Measurements from ENCODE around the gene OPN1MW3. TPM values are rescaled to one million over a fixed set of nuclear protein-coding genes. Genes with fewer than 3 reads are reported as not detected.
"Not testable (repeated sequence)": the region's sequence is repeated elsewhere in the genome, so short reads cannot be mapped to it uniquely, and the experiment has no call there.

The OPN1MW3 gene
- total and polyA plus RNA-seq, 4 donors = not detected

DNA sequence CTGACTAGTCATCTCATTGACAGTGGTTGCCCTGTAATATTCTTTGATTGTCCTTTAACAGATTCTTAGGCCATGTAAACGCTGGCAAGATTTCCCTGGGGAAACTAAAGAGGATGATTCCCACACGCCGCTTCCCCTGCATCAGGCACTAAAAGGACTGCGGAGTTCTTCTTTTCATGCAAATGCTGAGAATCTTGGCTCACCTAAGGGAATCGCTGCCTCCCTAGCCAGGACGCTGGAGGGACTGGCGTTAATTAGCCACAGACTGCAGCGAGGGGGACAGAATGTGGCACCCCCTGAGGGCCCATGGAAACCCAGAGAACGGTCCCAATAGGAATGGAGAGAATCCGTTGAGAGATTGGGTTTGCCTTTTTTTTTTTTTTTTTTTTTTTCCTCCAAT is 29.0 kb downstream of the OPN1MW3 start:
- H3K27me3 ChIP-seq (ENCODE audit: control insufficient read depth in 1 of 2, insufficient read depth in 2 of 2, low read length in 1 of 2); H3K4me1 ChIP-seq (ENCODE audit: control insufficient read depth in 1 of 2, insufficient read depth in 2 of 2, low read length in 2 of 2); H3K27ac ChIP-seq (ENCODE audit: low read depth in 1 of 2, low read length in 2 of 2); H3K36me3 ChIP-seq (ENCODE audit: control insufficient read depth in 1 of 2, insufficient read depth in 2 of 2, low read length in 1 of 2); H3K9me3 ChIP-seq (ENCODE audit: control insufficient read depth, low read length); intact Hi-C loops (cut with DNase I); DNase-seq; ATAC-seq (ENCODE audit: low FRiP score); H3K4me3 ChIP-seq (ENCODE audit: low read length in 2 of 2): not testable (repeated sequence)
- no CpG with 5 or more reads among the region's 10 CpGs for WGBS, 2 donors

- no peak for ATAC-seq (ENCODE audit: low FRiP score)
- H3K4me3 ChIP-seq (ENCODE audit: low read length in 2 of 2) = no peak within 1 kb of the TSS
- DNase-seq = no peak
- H3K9me3 ChIP-seq (ENCODE audit: control insufficient read depth, low read length) = no peaks in the 10 kb centered on the region
- no peak within 1 kb of the TSS for H3K27ac ChIP-seq (ENCODE audit: low read depth in 1 of 2, low read length in 2 of 2)
- no peaks in the 10 kb centered on the region for H3K4me1 ChIP-seq (ENCODE audit: control insufficient read depth in 1 of 2, insufficient read depth in 2 of 2, low read length in 2 of 2)
- 89 to 93% methylated on average over 39 of the region's 39 CpGs for WGBS, 2 donors
- no peaks in the 10 kb centered on the region for H3K27me3 ChIP-seq (ENCODE audit: control insufficient read depth in 1 of 2, insufficient read depth in 2 of 2, low read length in 1 of 2)
- intact Hi-C loops (cut with DNase I) = no loop called here
- H3K36me3 ChIP-seq (ENCODE audit: control insufficient read depth in 1 of 2, insufficient read depth in 2 of 2, low read length in 1 of 2) = no peaks in the 10 kb centered on the region
These were observed 37.6 kb downstream of the OPN1MW3 start, which contains the start of gene TEX28 for GRCh38 chrX:154294791-154295574. TSS of gene TEX28 (minus strand) at chrX:154295124. CDS start at chrX:154292117, 3,007 bp downstream.

GRCh38 chrX:154295664-154296310 is 38.4 kb downstream of the OPN1MW3 start, which contains the start of gene TKTL1:
TSS of gene TKTL1 (plus strand) at chrX:154295795. CDS start at chrX:154295860, 65 bp downstream.
- no peaks in the 10 kb centered on the region for H3K27me3 ChIP-seq (ENCODE audit: control insufficient read depth in 1 of 2, insufficient read depth in 2 of 2, low read length in 1 of 2)
- no peak for DNase-seq
- H3K4me1 ChIP-seq (ENCODE audit: control insufficient read depth in 1 of 2, insufficient read depth in 2 of 2, low read length in 2 of 2) = no peaks in the 10 kb centered on the region
- no peaks in the 10 kb centered on the region for H3K36me3 ChIP-seq (ENCODE audit: control insufficient read depth in 1 of 2, insufficient read depth in 2 of 2, low read length in 1 of 2)
- no peak within 1 kb of the TSS for H3K4me3 ChIP-seq (ENCODE audit: low read length in 2 of 2)
- H3K9me3 ChIP-seq (ENCODE audit: control insufficient read depth, low read length) = no peaks in the 10 kb centered on the region
- WGBS, 2 donors = 95 to 97% methylated on average over 37 of the region's 37 CpGs
- ATAC-seq (ENCODE audit: low FRiP score) = no peak
- intact Hi-C loops (cut with DNase I) = no loop called here
- no peak within 1 kb of the TSS for H3K27ac ChIP-seq (ENCODE audit: low read depth in 1 of 2, low read length in 2 of 2)

DNA sequence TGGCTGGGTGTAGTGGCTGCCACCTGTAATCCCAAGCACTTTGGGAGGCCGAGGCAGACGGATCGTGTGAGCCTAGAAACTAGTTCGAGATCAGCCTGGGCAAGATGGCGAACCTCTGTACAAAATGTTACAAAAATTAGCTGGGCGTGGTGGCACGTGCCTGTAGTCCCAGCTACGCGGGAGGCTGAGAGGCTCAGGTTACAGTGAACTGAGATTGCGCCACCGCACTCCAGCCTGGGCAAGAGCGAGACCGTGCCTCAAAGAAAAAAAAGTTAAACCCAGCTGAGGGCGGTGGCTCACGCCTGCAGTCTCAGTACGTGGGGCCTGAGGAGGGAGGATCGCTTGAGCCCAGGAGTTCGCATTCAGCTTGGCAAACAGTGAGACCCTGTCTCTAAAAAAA is 39.3 kb downstream of the OPN1MW3 start:
- H3K27ac ChIP-seq (ENCODE audit: low read depth in 1 of 2, low read length in 2 of 2) = no peak overlapping the region
- H3K36me3 ChIP-seq (ENCODE audit: control insufficient read depth in 1 of 2, insufficient read depth in 2 of 2, low read length in 1 of 2) = no peaks in the 10 kb centered on the region
- no peak for DNase-seq
- no peaks in the 10 kb centered on the region for H3K9me3 ChIP-seq (ENCODE audit: control insufficient read depth, low read length)
- no peak overlapping the region for H3K4me3 ChIP-seq (ENCODE audit: low read length in 2 of 2)
- no peaks in the 10 kb centered on the region for H3K27me3 ChIP-seq (ENCODE audit: control insufficient read depth in 1 of 2, insufficient read depth in 2 of 2, low read length in 1 of 2)
- ATAC-seq (ENCODE audit: low FRiP score) = no peak
- no peaks in the 10 kb centered on the region for H3K4me1 ChIP-seq (ENCODE audit: control insufficient read depth in 1 of 2, insufficient read depth in 2 of 2, low read length in 2 of 2)
- WGBS, 2 donors = 91 to 94% methylated on average over 18 of the region's 18 CpGs
- intact Hi-C loops (cut with DNase I) = no loop called here

GRCh38 chrX:154298312-154298711 is 40.9 kb downstream of the OPN1MW3 start:
- 83 to 85% methylated on average over 7 of the region's 7 CpGs for WGBS, 2 donors
- H3K27me3 ChIP-seq (ENCODE audit: control insufficient read depth in 1 of 2, insufficient read depth in 2 of 2, low read length in 1 of 2) = no peaks in the 10 kb centered on the region
- no peak overlapping the region for H3K27ac ChIP-seq (ENCODE audit: low read depth in 1 of 2, low read length in 2 of 2)
- no peaks in the 10 kb centered on the region for H3K9me3 ChIP-seq (ENCODE audit: control insufficient read depth, low read length)
- H3K4me3 ChIP-seq (ENCODE audit: low read length in 2 of 2) = no peak overlapping the region
- DNase-seq (no peak), ATAC-seq (ENCODE audit: low FRiP score) (no peak)
- intact Hi-C loops (cut with DNase I) = no loop called here
- H3K4me1 ChIP-seq (ENCODE audit: control insufficient read depth in 1 of 2, insufficient read depth in 2 of 2, low read length in 2 of 2) = no peaks in the 10 kb centered on the region
- H3K36me3 ChIP-seq (ENCODE audit: control insufficient read depth in 1 of 2, insufficient read depth in 2 of 2, low read length in 1 of 2) = no peaks in the 10 kb centered on the region

- 93% methylated on average over 8 of the region's 8 CpGs for WGBS, 2 donors
- no peak for DNase-seq
- Histone ChIP-seq H3K4me1 (ENCODE audit: control insufficient read depth in 1 of 2, insufficient read depth in 2 of 2, low read length in 2 of 2) (no peaks in the 10 kb centered on the region), H3K4me3 (ENCODE audit: low read length in 2 of 2) (no peak overlapping the region), H3K9me3 (ENCODE audit: control insufficient read depth, low read length) (no peaks in the 10 kb centered on the region), H3K36me3 (ENCODE audit: control insufficient read depth in 1 of 2, insufficient read depth in 2 of 2, low read length in 1 of 2) (no peaks in the 10 kb centered on the region), H3K27me3 (ENCODE audit: control insufficient read depth in 1 of 2, insufficient read depth in 2 of 2, low read length in 1 of 2) (no peaks in the 10 kb centered on the region), H3K27ac (ENCODE audit: low read depth in 1 of 2, low read length in 2 of 2) (no peak overlapping the region)
- intact Hi-C loops (cut with DNase I) = no loop called here
- ATAC-seq (ENCODE audit: low FRiP score) = no peak
These were observed 43.4 kb downstream of the OPN1MW3 start for GRCh38 chrX:154300816-154301215.

DNA sequence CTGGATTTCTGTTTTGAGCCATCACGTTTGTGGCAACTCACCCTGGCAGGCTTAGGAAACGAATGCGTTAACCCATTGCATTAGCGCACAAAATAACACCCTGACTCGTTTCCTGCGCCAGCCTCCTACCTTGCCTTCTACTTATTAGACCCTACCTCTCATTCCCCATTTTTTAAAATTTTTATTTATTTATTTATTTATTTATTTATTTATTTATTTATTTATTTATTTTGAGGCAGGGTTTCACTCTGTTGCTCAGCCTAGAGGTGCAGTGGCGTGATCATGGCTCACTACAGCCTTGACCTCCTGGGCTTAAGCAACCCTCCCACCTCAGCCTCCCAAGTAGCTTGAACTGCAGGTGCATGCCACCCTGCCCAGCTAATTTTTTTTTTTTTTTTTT is 45.6 kb downstream of the OPN1MW3 start:
- DNase-seq; H3K27me3 ChIP-seq (ENCODE audit: control insufficient read depth in 1 of 2, insufficient read depth in 2 of 2, low read length in 1 of 2); H3K36me3 ChIP-seq (ENCODE audit: control insufficient read depth in 1 of 2, insufficient read depth in 2 of 2, low read length in 1 of 2); intact Hi-C loops (cut with DNase I); H3K4me1 ChIP-seq (ENCODE audit: control insufficient read depth in 1 of 2, insufficient read depth in 2 of 2, low read length in 2 of 2); H3K27ac ChIP-seq (ENCODE audit: low read depth in 1 of 2, low read length in 2 of 2); H3K4me3 ChIP-seq (ENCODE audit: low read length in 2 of 2); H3K9me3 ChIP-seq (ENCODE audit: control insufficient read depth, low read length); ATAC-seq (ENCODE audit: low FRiP score): not testable (repeated sequence)
- WGBS, 2 donors = 79 to 83% methylated on average over 7 of the region's 7 CpGs

- H3K4me1 ChIP-seq (ENCODE audit: control insufficient read depth in 1 of 2, insufficient read depth in 2 of 2, low read length in 2 of 2) = no peaks in the 10 kb centered on the region
- no peaks in the 10 kb centered on the region for H3K36me3 ChIP-seq (ENCODE audit: control insufficient read depth in 1 of 2, insufficient read depth in 2 of 2, low read length in 1 of 2)
- ATAC-seq (ENCODE audit: low FRiP score) (no peak), DNase-seq (no peak)
- 65 to 71% methylated on average over 8 of the region's 8 CpGs for WGBS, 2 donors
- intact Hi-C loops (cut with DNase I) = no loop called here
- H3K27me3 ChIP-seq (ENCODE audit: control insufficient read depth in 1 of 2, insufficient read depth in 2 of 2, low read length in 1 of 2) = no peaks in the 10 kb centered on the region
- no peak overlapping the region for H3K4me3 ChIP-seq (ENCODE audit: low read length in 2 of 2)
- H3K9me3 ChIP-seq (ENCODE audit: control insufficient read depth, low read length) = no peaks in the 10 kb centered on the region
- no peak overlapping the region for H3K27ac ChIP-seq (ENCODE audit: low read depth in 1 of 2, low read length in 2 of 2)
These were observed 46.1 kb downstream of the OPN1MW3 start for GRCh38 chrX:154303476-154303875.

DNA sequence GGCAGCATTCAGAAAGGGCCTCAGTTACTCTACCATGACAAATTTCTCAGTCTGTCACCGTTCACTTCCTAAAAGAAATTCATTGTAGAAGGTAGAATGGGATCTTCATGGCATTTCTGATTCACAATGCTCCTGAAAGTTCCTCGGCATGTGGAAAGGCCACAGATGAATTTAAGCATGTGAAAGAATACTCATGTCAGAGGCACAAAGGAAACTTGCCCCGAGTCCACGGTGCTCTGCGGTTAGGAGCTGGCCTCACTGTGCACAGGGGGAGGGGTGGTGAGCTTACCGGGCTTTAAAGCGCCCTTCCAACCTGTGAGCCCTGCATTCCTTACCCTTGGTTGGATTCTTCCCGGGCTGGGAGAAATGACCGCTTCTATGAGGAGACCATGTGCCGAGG is 47.5 kb downstream of the OPN1MW3 start:
- Histone ChIP-seq H3K27me3 (ENCODE audit: control insufficient read depth in 1 of 2, insufficient read depth in 2 of 2, low read length in 1 of 2) (no peaks in the 10 kb centered on the region), H3K36me3 (ENCODE audit: control insufficient read depth in 1 of 2, insufficient read depth in 2 of 2, low read length in 1 of 2) (no peaks in the 10 kb centered on the region), H3K9me3 (ENCODE audit: control insufficient read depth, low read length) (no peaks in the 10 kb centered on the region), H3K4me3 (ENCODE audit: low read length in 2 of 2) (no peak overlapping the region), H3K27ac (ENCODE audit: low read depth in 1 of 2, low read length in 2 of 2) (no peak overlapping the region), H3K4me1 (ENCODE audit: control insufficient read depth in 1 of 2, insufficient read depth in 2 of 2, low read length in 2 of 2) (no peaks in the 10 kb centered on the region)
- 83 to 92% methylated on average over 10 of the region's 10 CpGs for WGBS, 2 donors
- intact Hi-C loops (cut with DNase I) = no loop called here
- no peak for DNase-seq
- ATAC-seq (ENCODE audit: low FRiP score) = no peak

Measured in aorta (tissue), 5 donors.